ENCODE results near the gene GCFC2. TPM values are rescaled to one million over a fixed set of nuclear protein-coding genes. Genes with fewer than 3 reads are reported as not detected.

The GCFC2 gene
- total RNA-seq, 2 donors from 2014 or later: 14.6 to 38.9 TPM

DNA sequence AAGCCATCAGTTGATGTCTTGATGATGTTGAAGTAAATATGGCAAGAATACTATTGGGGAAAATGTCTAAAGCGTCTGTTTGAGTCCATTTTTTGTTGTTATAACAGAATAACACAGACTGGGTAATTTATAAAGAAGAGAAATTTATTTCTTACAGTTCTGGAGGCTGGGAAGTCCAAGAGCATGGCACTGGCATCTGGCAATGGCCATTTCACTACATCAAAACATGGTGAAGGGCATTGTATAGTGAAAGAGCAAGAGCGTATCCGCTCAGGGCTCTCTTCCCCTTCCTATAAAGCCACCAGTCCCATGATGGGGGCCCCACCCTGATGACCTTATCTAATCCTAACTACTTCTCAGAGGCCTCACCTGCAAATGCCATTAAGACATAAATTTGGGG is 93.8 kb downstream of the GCFC2 start:
- no peaks in the 10 kb centered on the region for H3K9me3 ChIP-seq
- over 99% methylated on average over 3 of the region's 3 CpGs for WGBS
- H3K4me1 ChIP-seq (replicated peaks): no peaks in the 10 kb centered on the region
- intact Hi-C loops (cut with DNase I): no loop called here
- H3K27ac ChIP-seq: no peak overlapping the region
- no peak overlapping the region for H3K4me3 ChIP-seq
- no peaks in the 10 kb centered on the region for H3K36me3 ChIP-seq
- DNase-seq (ENCODE audit: low spot score): no peak
- no peaks in the 10 kb centered on the region for H3K27me3 ChIP-seq (replicated peaks; ENCODE audit: insufficient read depth)
- TF ChIP-seq, protein P1, sequence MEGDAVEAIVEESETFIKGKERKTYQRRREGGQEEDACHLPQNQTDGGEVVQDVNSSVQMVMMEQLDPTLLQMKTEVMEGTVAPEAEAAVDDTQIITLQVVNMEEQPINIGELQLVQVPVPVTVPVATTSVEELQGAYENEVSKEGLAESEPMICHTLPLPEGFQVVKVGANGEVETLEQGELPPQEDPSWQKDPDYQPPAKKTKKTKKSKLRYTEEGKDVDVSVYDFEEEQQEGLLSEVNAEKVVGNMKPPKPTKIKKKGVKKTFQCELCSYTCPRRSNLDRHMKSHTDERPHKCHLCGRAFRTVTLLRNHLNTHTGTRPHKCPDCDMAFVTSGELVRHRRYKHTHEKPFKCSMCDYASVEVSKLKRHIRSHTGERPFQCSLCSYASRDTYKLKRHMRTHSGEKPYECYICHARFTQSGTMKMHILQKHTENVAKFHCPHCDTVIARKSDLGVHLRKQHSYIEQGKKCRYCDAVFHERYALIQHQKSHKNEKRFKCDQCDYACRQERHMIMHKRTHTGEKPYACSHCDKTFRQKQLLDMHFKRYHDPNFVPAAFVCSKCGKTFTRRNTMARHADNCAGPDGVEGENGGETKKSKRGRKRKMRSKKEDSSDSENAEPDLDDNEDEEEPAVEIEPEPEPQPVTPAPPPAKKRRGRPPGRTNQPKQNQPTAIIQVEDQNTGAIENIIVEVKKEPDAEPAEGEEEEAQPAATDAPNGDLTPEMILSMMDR (IDR thresholded peaks at IDR 0.05): no peak
- TF ChIP-seq POLR2AphosphoS5 (IDR thresholded peaks at IDR 0.05) (no peak), POLR2A (IDR thresholded peaks at IDR 0.05) (no peak)

DNA sequence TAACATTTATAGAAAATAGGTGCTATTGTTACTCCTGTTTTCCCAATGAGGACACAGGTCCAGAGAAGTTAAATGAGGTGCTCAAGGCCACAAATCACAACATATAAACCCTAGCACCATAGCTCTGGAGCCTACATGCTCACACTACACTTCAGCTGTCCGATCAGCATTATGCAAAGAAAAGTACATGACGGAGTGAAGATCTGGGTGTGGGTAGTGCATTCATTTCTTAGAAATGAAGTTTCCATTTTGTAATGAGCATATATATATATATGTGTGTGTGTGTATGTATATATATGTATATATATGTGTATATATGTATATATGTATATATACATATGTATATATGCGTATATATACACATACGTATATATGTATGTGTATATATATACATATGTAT is 94.3 kb downstream of the GCFC2 start:
- no peaks in the 10 kb centered on the region for H3K9me3 ChIP-seq
- no peak overlapping the region for H3K27ac ChIP-seq
- H3K4me1 ChIP-seq (replicated peaks): no peaks in the 10 kb centered on the region
- TF ChIP-seq POLR2A (IDR thresholded peaks at IDR 0.05): no peak
- no peak for TF ChIP-seq POLR2AphosphoS5 (IDR thresholded peaks at IDR 0.05)
- TF ChIP-seq, protein P1 (IDR thresholded peaks at IDR 0.05): no peak
- intact Hi-C loops (cut with DNase I): no loop called here
- no peak overlapping the region for H3K4me3 ChIP-seq
- WGBS: 92% methylated on average over 4 of the region's 4 CpGs
- no peaks in the 10 kb centered on the region for H3K36me3 ChIP-seq
- H3K27me3 ChIP-seq (replicated peaks; ENCODE audit: insufficient read depth): no peaks in the 10 kb centered on the region
- no peak for DNase-seq (ENCODE audit: low spot score)

DNA sequence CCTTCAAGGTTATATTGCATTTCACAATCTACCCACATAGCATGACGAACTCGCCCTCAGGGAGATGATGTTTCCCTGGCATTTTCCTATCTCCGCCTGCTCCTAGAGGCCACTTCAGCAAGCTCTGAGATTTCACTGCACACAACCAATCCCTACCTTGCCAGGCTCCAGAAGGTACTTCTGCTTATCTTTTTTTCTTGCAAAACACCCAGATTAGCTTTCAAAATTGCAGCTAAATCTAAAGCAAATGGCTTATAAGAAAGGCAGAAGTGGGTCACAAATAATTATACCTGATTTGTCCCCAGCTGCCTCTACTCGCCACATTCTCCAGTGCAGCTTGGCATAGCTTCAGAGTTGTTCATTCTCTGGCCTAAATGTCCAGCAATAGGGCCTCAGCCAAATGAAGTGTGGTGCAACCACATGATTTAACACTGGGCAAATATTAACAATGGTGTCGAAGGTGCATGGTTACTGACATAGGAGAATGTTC is 96.5 kb downstream of the GCFC2 start:
- 88% methylated on average over 5 of the region's 5 CpGs for WGBS
- intact Hi-C loops (cut with DNase I): no loop called here

DNA sequence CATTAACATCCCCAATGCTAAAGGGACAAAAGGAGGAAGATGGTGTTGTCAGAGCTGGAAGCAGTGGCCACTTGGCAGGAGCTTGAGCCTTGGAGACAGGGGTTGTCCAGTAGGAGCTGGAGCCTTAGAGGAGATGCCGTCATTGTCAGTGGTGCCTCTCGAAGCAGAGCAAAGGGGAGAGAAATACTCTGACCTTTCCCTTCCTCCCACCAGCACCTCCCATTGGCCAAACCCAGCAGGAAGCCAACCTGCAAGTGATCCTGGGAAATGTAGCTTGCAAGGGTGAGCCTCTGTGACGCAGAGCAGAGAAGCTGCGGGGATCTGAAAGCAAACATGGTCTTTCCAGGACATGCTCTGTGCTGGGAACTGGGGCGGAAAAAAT is 97.9 kb downstream of the GCFC2 start:
- no peak for DNase-seq (ENCODE audit: low spot score)
- Histone ChIP-seq H3K27ac (no peak overlapping the region), H3K4me3 (no peak overlapping the region), H3K27me3 (replicated peaks; ENCODE audit: insufficient read depth) (no peaks in the 10 kb centered on the region), H3K9me3 (no peaks in the 10 kb centered on the region), H3K4me1 (replicated peaks) (no peaks in the 10 kb centered on the region), H3K36me3 (no peaks in the 10 kb centered on the region)
- TF ChIP-seq POLR2AphosphoS5 (IDR thresholded peaks at IDR 0.05) (no peak), POLR2A (IDR thresholded peaks at IDR 0.05) (no peak)
- TF ChIP-seq, protein P1 (IDR thresholded peaks at IDR 0.05): no peak
- intact Hi-C loops (cut with DNase I): no loop called here
- 89% methylated on average over 5 of the region's 5 CpGs for WGBS

More for the DNA sequence above, 96.5 kb downstream of the GCFC2 start:
- no peak for TF ChIP-seq POLR2AphosphoS5 (IDR thresholded peaks at IDR 0.05)
- TF ChIP-seq, protein P1 (IDR thresholded peaks at IDR 0.05): no peak
- no peak for TF ChIP-seq POLR2A (IDR thresholded peaks at IDR 0.05)
- Histone ChIP-seq H3K4me1 (replicated peaks) (no peaks in the 10 kb centered on the region), H3K27me3 (replicated peaks; ENCODE audit: insufficient read depth) (no peaks in the 10 kb centered on the region), H3K27ac (no peak overlapping the region), H3K36me3 (no peaks in the 10 kb centered on the region), H3K4me3 (no peak overlapping the region), H3K9me3 (no peaks in the 10 kb centered on the region)
- DNase-seq (ENCODE audit: low spot score): no peak

Small RNA genes within 50 kb of the gene (small RNA-seq; reads per million reads assigned to genes)
- 0 reads per million in 2 donors for gene RF00012

Other genes with a start within 250 kb of the GCFC2 start
- 10 to 100 TPM in 1 of 2 donors, 1 to 10 TPM in 1; 9.7 to 16.9 TPM for gene EVA1A, start 150.0 kb downstream of the GCFC2 start, total RNA-seq
- gene MRPL19, start 64.1 kb downstream of the GCFC2 start, total RNA-seq: 10 to 100 TPM; 34.1 to 47.5 TPM